Testis (tissue), 2 donors: ENCODE measurements around the gene MRPS14.

Source experiments
- CTCF ChIP-seq, 3 experiments: fragments of 450-650 bp in 2 of 3; fragments of 200-600 bp in 1 of 3; sonication (generic) in 1 of 3; IDR thresholded peaks; one replicate each; pipeline ENCODE4 v1.5.1; 2016 to 2019; ENCODE audit warnings: antibody characterized with exemption in 3 of 3, mild to moderate bottlenecking in 2 of 3, moderate library complexity in 1 of 3
- POLR2A ChIP-seq: fragments of 450-650 bp; IDR thresholded peaks from one replicate; pipeline ENCODE4 v1.6.1; 2017; ENCODE audit warnings: antibody characterized with exemption, mild to moderate bottlenecking, moderate library complexity

GRCh38 chr1:175024773-175025172, 1.5 kb upstream of the MRPS14 start:
- TF ChIP-seq CTCF (IDR thresholded peaks at IDR 0.05) (no peak), POLR2A (no peak)
